Adipose tissue (tissue), 3 donors: ENCODE data around the gene NHLH2. TPM values are rescaled to one million over a fixed set of nuclear protein-coding genes. Genes with fewer than 3 reads are reported as not detected.

Experiments
- H3K27ac ChIP-seq: one replicate; pipeline ENCODE4 v1.5.1; 2013; ENCODE audit warnings: low read depth, low read length
- WGBS, 3 donors: extraction: QIAGEN DNeasy Blood & Tissue Kit; methylation state at CpG; one replicate each; pipeline ENCODE4 v1.1.7; 2013; 5-methylcytosine and 5-hydroxymethylcytosine counted together
- polyA plus RNA-seq, 3 donors: library from polyadenylated mRNA; stranded (reverse); fragments of 200-250 nt; gene quantifications; one replicate each; pipeline ENCODE4 v1.2.3, GENCODE V29; 2013
- donor health status: healthy with polysubstance abuse.
- donor health status: Bipolar disorder and iron deficiency.
- donor health status: healthy.

The NHLH2 gene
- polyA plus RNA-seq, 3 donors: 0.02 TPM; not detected in 2

DNA sequence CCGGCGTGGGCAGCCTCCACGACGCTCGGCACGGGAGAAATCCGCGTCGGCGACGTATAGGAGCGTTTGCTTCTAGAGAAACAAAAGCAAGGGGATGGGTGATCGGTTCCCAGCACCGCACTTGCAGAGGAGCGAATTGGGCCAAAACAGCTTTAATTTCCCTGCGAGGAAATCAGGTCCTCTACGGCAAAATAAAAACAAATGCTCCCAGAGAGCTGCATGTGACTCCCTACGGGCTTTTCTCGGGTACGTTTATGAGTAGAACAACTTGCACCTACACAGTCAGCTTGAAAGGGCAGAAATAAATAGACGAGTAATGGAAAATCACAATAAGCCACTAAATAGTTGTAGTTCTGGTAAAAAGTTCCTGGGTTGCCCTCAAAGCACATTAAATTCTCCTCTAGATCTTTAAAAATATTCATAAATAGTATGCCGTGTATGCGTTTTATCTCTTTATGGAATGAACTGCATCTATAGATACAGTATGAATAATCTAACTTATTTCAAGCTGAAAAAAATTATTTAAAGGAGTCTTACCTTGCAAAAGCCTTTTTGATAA, 1.2 kb downstream of the NHLH2 start:
- no peak overlapping the region for H3K27ac ChIP-seq
- WGBS, 3 donors: 6 to 9% (median 6%) methylated on average over 23 of the region's 23 CpGs

DNA sequence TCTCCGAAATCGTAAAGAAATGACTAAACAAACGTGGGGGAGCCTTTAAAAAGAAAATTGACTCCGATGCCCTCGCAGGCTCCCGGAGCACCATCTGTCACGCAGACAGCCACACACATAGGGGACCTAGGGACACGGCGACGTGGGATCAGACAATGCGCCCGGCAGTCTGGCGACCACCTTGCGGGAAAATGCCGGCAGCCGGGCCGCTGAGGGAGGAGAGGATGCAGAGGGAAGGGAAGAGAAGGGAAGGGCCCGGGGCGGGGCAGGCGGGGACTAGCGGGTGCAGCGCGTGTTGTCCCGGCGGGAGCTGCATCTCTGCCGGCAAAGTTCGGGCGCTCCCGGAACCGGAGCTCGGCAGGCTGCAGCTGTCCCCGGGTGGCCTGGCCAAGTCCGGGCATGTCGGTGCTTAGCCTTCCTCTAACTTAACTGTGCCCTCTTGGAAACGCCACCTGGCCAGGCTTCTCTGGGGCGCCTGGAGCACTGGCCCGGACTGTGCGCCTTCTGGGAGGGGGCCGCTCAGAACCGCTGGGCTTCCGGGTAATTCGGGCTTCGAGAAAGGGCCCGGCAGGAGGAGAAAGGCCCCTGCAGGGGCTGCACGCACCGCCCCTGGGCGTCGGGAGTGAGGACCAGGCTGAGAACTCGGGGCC, 1.8 kb downstream of the NHLH2 start:
- 1 to 2% (median 2%) methylated on average over 48 to 49 of the region's 49 CpGs for WGBS, 3 donors
- H3K27ac ChIP-seq: no peak overlapping the region

DNA sequence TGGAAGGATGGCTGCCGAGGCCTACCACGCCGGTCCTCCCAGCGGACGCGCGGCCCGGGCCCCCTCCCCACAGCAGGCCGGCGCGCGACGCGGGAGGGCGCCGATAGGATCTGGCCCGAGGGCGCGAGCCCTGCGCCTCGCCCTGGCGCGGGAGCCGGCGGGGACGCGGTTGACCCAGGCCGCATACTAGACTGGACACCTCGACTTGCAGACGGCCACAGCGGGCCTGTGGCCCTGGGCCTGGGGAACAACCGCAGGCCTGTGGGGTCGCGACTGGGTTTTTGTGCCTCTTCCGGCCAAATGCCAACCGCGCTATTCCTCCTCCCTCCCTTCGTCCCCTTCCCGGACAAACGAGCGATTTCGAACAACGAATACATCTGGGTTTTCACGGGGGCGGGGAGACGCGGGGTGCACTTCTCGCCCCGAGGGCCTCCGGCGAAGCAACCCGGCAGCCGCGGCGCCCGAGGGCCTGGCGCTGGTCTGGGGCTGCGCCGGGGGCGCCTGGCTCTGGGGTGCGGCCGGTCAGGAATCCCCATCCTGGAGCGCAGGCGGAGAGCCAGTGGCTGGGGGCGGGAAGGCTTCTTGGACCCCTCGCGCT, 2.4 kb downstream of the NHLH2 start:
- no peak overlapping the region for H3K27ac ChIP-seq
- 1 to 3% (median 1%) methylated on average over 66 to 67 of the region's 67 CpGs for WGBS, 3 donors

DNA sequence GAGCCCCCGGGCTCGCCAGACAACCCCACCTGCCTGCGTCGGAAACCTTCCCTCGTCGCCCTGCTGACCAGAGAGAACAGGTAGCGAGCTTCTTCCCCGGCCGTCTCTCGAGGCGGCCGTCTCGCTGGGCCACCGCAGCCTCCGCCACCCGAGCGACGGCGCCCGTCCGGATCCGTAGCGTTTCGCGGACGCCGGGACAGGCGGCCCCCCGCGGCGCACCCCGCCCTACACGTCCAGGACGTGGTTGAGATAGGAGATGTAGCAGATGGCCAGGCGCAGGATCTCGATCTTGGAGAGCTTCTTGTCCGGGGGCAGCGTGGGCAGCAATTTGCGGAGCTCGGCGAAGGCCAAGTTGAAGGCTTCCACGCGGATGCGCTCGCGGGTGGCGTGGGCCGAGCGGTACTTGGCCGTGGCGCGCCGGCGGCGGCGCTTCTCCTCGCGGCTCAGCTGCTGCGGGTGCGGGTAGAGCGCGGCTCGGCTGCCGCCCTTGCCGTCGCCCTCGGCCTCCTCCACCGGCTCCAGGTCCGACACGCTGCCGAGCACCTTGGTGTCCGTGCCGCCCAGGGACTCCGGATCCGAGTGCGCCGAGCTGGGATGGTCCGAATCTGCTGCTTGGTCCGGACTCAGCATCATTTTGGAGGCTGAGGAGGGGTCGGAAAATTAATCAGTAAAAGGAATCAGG, 3.0 kb downstream of the NHLH2 start:
- WGBS, 3 donors: 3 to 4% (median 4%) methylated on average over 75 to 80 of the region's 80 CpGs
- no peak overlapping the region for H3K27ac ChIP-seq

DNA sequence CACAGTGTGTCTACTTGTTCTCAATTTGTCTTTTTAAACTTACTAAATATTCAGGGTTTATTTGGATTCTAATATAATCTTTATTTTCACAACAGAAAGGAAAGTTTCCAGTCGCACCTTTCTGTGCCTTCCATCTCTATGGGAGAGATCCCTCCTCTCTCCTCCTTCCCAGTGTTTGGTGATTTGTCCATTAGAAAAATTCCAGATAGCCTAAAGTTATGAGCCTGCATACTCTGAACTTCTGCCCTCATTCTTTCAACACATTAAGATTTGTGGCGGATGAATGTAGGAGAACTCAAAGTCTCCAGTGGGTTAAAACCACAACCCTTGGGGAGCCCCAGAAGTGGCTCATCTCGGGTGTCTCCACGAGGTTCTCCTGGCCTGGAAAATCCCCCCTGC, 3.6 kb downstream of the NHLH2 start:
- H3K27ac ChIP-seq: no peak overlapping the region
- WGBS, 3 donors: 28 to 39% (median 31%) methylated on average over 4 of the region's 4 CpGs

DNA sequence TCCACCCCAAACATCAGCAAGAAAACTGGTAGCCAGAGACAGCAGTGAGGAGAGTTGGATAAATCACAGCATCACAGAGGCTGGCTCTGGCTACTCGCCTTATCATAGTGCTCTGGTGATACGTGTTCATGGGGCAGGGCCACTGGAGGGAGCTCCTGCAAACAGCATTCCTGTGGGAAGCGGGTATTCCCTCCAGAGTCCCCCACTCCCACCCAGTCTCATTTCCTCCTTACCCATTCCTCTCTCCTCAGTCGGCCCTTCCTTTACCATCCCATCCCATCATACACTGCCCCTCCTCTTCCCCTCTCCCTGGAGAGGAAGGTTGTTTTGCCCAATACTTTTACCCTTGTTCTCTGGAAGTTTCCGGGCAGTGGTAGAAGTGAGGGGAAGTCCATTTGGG, 7.1 kb downstream of the NHLH2 start:
- H3K27ac ChIP-seq: no peak overlapping the region
- 68 to 70% (median 69%) methylated on average over 5 of the region's 5 CpGs for WGBS, 3 donors

DNA sequence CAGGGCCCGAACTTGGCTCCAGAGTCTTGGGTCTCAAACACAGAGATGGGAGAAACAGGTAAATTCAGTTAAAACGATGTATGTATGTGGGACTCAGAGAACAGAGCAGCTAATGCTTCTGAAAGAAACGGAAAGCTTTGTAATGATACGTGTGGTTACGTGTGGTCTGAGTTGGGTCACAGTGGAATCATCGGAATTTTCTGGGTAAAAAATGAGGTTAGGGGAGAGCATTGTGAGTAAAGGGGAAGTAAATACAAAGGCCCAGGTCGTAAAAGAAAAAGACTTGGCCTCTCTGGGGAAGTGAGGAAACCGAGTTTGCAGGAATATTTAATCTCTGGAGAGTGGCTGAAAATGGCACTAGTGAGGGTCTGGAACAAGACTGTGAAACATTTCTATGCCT, 8.3 kb downstream of the NHLH2 start:
- no peak overlapping the region for H3K27ac ChIP-seq
- WGBS, 3 donors: 70 to 92% (median 72%) methylated on average over 8 of the region's 8 CpGs

DNA sequence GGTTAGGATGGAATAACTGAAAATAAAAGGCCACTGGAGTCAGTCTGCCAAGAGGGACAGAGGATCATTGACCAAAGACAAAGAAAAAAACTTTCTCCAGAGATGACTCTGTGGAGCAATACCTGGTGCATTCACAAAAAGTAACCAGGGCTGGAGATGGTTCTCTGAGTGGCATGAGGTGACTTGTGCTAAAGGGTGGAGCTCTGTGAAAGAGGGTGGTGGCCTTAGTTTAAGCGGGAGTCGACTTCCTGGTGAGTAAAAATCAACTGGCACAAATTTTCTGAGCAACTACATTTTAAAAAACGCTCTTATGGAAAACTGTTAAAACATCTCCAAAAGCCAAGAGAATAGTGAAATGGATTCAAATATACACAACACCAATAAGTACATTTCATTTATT, 10.0 kb downstream of the NHLH2 start:
- 84 to 90% (median 85%) methylated on average over 3 of the region's 3 CpGs for WGBS, 3 donors

DNA sequence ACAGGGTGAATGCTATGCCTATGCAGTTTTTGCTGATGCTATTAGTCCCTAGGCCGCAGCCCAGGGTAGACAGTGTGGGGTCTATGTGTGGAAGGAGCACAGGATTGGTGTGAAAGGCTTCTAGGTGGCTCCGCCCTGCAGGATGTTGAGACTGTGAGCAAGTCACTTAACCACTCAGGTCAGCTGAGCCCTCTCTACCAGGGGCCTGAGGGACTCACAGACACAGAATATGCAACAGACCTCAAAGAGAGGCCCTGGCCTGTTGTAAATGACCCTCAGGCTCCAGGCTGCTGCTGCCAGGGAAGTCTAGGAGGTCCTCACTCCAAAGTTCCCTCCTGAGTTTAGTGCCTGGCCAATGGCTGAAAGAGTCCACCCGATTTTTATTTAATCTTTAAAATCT, 11.0 kb downstream of the NHLH2 start:
- H3K27ac ChIP-seq: no peak overlapping the region
- WGBS, 3 donors: 86 to 92% (median 89%) methylated on average over 3 of the region's 3 CpGs

More for the DNA sequence above, 10.0 kb downstream of the NHLH2 start:
- no peak overlapping the region for H3K27ac ChIP-seq

DNA sequence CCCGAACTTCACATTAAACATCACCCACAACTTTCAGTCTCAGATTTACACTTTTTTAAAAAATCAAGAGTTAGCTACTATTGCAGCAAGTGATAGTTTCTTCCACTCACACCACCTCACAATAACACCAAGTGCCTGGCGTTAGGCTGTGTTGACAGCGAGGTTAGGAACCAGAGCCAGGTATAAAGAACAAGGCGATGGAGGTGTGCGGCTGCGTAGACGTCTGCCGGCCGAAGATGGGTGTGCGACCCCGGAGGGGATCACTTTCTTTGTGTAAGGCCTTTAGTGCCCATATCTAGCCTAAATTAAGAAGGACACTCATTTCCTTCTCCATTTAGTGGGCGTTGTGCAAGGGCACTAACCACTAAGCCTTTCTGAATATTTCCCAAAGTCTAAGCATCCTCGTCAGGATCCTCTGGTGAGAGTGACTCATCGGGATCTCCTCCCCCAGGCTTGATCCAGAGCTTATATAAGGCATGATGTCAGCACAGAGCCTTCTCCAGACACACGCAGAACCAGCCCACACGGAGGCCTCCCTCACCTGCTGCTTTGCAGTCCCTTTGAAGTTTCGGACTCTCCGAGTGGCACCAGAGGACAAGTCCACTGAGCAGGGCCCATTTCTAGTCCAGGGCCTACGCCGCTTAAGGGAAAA, 11.8 kb downstream of the NHLH2 start:
- 62 to 86% (median 68%) methylated on average over 20 of the region's 20 CpGs for WGBS, 3 donors
- H3K27ac ChIP-seq: no peak overlapping the region

DNA sequence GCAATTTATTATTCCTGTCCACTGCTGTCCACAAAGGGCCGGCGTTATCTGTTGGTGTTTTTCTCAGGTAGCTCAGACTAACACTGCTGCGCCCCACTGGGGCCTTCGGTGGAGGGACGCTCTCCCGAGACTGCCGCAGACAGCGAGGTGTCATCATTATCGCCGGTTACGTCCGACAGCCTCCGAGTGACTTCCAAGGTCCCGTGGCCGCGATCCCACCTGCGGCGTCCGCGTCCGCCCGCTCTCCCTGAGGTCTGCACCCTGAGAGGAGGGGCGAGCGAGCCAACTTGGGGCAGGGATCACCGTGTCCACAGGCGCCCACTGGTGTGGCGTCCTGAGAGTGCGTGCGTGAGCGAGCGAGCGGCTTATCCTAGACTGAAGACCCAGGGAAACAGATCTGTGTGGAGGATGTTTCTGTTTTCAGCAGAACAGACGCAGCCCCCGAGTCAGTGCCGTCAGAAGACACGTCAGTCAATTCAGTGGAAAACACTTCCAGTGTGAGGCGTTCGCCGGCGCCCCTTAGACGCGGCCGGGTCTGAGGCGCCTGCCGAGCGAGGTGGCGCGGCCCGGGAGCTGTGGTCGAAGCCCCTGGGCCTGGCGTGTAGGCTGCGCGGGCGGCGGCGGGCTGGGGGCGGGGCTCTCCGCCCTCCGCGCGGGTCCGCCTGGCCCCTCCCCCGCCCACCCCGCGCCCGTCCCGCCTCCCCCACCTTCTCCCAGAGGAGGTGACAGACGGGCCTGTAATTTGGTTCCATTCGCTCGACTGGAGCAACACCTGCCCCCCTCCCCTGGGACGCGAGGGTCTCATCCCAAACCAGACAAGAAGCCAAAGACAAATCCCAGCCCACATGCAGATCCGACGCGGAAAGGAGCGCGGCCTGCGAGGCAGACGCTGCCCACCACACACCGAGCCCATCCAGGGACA, 12.6 kb downstream of the NHLH2 start:
- 6 to 9% (median 6%) methylated on average over 70 to 80 of the region's 80 CpGs for WGBS, 3 donors
- H3K27ac ChIP-seq: no peak overlapping the region

DNA sequence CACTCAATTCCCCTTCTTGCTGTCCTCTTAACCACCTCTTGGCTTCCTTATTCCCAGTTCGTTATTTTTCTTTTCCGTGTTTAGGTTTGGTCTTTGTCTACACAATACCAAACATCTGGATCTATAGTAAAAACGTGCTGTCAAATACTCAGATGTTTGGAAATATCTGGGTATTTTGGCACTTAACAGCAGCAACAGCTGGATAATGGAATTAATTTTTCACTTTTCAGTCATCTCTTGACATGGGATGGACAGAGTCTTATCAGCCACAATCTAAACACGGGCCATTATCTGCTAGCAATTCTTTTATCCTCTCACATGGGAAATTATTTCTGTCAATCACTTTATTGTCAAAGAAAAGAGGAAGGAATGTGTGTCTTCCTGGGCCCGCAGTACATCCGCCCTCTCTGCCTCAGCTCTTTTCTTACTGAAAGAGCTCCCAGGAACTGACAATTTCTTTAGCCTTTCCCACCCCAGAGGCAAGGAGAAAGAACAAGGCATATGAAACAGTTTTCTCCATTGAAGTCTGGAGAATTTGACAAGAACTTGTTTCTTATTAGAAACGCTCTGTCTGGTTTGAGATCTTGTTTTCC, 13.4 kb downstream of the NHLH2 start:
- H3K27ac ChIP-seq: no peak overlapping the region
- 64 to 85% (median 70%) methylated on average over 7 of the region's 7 CpGs for WGBS, 3 donors

DNA sequence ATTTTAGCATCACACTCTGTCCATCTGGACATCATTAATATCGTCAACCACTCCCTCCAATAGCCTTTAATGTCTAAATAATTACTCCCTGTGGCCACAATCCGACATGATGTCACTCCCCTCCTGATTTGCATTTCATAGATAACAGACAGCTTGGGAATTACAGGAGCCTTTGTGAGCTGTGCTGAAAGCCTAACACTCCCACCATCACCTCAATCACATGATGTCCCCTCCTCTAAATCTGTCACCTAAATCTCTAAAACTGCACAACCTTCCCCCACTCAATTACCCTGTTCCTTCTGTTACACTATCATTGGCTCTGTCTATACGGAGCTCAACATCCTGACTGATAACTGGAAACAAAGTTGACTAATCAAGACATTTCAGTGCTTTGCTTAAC, 14.3 kb downstream of the NHLH2 start:
- no peak overlapping the region for H3K27ac ChIP-seq
- WGBS, 3 donors: 26 to 54% (median 35%) methylated on average over 3 of the region's 3 CpGs

DNA sequence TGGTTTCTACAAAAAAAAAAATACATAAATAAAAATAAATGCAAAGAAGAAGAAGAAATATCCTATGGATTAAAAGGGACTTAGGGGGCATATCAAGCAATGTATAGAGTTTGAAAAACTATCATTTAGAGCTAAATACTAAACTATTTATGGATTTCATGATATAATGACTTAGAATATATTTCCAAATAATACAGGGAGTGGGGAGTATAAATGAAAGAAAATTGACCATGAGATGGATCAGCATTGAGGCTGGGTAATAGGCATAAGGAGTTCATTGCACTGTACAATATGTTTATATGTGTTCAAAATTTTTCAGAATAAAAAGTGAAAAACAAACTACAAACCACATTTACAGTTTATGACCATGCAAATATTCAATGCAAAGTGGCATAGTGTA, 18.8 kb downstream of the NHLH2 start:
- no peak overlapping the region for H3K27ac ChIP-seq

DNA sequence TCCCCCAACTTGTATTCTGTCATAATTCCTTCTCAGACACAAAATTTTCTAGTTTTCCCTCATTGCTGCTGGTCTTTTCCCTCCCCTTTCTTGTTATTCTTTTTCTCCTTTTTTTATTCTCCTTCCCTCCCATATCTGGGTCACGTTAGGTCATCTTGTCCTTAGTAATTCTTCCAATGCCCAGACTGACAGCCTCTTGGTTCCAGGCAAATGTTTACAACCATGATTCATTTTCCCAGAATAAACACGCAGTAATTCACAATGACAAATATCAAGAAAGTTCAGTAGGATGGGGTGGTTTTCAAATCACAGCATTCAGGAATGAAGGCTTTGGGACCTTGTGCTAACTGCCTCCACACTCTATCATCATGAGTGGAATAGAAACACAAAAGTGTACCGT, 25.2 kb downstream of the NHLH2 start:
- H3K27ac ChIP-seq: no peak overlapping the region
- WGBS, 3 donors: 55 to 67% (median 64%) methylated on average over 3 of the region's 3 CpGs

DNA sequence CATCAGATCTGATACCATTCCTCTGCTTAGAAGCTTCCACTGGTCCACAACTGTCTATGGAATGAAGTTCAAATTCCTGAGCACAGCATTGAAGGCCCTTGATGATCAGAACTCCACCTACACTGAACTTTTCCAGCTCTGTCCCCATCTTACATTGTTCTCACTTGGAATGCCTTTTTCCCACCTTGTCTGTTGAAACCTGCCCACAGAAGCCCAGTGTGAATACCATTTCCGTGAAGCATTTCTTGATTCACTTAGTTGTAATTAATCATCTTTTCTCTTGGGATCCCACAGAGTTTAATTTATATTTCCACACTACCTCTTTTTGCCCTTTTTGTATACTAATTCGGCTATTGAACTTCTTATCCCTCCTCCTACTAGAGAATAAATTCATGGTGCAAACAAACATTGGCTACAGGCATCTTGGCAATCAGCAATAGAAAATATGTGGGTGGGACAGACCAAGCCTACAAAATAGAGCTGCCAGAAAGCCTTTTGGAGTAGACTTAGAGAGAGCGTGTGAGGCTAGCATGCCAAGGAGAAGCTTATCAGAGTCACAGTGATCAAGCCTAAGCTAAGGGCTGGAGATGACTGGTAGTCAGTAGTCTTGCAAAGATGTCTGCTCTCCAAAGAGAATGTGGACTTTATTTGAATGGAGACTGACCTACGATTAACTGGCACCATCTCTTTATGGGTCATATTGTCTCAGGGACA, 26.1 kb downstream of the NHLH2 start:
- 55 to 68% (median 66%) methylated on average over 4 of the region's 4 CpGs for whole genome bisulfite sequencing, 3 donors
- no peak overlapping the region for H3K27ac ChIP-seq

DNA sequence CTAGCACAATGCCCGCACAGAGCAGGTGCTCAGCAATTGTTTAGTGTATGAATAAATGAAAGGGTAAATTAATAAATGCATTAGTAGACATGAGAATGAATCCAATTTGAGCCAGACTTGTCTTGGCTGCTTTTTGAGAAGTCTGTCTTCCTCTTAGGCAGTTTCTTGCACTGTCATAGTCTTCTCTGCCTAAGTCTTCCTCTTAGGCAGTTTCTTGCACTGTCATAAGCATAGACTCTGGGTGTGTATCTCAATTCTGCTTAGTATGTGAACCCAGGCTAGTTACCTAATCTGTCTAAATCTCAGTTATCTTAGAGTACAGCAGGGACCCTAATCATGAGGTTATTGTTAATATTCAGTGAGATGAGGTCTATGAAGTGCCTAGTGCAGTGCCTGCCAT, 27.2 kb downstream of the NHLH2 start:
- no peak overlapping the region for H3K27ac ChIP-seq
- 95 to 98% (median 97%) methylated on average over 1 of the region's 1 CpG for WGBS, 3 donors
